Umbilical cord (tissue), 2 donors: ENCODE results near the gene WBP2NL. TPM values are rescaled to one million over a fixed set of nuclear protein-coding genes. Genes with fewer than 3 reads are reported as not detected.
"Not testable (repeated sequence)": the region's sequence is repeated elsewhere in the genome, so short reads cannot be mapped to it uniquely, and the experiment has no call there.

Source experiments
- DNase-seq: peaks from one replicate; pipeline ENCODE4 v3.0.0-alpha.2; 2015; ENCODE audit warnings: low spot score
- total RNA-seq: library from RNA; depleted of rRNA; stranded (reverse); fragments of >200 nt; gene quantifications from one replicate; pipeline ENCODE4 v1.2.3, GENCODE V29; 2014; ENCODE audit warnings: low replicate concordance; ENCODE audit not compliant: insufficient read depth

WBP2NL gene, protein sequence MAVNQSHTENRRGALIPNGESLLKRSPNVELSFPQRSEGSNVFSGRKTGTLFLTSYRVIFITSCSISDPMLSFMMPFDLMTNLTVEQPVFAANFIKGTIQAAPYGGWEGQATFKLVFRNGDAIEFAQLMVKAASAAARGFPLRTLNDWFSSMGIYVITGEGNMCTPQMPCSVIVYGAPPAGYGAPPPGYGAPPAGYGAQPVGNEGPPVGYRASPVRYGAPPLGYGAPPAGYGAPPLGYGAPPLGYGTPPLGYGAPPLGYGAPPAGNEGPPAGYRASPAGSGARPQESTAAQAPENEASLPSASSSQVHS
- total RNA-seq, result 6.0 TPM

- peak; percentile 65 for DNase-seq
These were observed at the start of gene WBP2NL for GRCh38 chr22:41998361-41999261. TSS of gene WBP2NL (plus strand) at chr22:41998788. CDS start at chr22:41998819, 31 bp downstream.

DNA sequence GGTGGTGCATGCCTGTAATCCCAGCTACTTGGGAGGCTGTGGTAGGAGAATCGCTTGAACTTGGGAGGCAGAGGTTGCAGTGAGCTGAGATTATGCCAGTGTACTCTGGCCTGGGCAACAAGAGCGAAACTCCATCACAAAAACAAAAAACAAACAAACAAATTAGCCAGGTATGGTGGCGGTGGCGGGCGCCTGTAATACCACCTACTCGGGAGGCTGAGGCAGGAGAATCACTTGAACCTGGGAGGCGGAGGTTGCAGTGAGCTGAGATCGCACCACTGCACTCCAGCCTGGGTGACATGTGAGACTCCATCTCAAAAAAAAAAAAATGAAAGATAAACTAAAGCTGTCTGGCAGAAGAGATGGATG lies 49.7 kb upstream of the WBP2NL start:
- not testable (repeated sequence) for DNase-seq

DNA sequence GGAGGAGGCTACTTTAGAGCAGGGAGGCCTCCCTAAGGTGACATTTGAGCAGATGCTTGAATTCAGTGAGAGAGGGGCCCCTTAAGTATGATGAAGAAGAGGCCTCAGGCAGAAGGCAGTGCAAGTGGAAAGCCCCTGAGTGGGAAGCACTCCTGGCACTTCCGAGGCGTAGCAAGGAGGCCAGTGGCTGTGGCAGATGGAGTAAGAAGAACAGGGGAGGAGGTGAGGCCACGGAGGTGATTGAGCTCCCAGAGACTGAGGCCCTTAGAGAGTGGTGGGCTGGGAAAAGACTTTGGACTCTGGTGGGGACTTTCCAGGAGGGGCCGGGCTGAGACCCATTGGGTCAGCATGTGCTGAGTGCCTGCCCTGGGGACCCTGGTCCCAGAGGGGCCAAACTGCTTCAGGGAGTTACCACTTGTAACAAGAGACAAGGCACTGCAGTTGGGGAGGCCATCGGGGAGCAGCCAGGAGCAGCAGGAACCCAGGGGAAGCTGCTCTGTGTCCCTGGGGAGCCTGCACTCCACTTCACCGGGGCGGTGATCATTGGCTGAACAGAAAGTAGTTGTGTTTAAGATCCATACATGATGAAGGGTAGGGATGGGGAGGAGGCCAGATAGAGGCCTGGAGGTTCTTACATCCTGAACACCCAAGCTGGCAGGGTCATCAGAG lies 49.2 kb upstream of the WBP2NL start:
- DNase-seq, result no peak

DNA sequence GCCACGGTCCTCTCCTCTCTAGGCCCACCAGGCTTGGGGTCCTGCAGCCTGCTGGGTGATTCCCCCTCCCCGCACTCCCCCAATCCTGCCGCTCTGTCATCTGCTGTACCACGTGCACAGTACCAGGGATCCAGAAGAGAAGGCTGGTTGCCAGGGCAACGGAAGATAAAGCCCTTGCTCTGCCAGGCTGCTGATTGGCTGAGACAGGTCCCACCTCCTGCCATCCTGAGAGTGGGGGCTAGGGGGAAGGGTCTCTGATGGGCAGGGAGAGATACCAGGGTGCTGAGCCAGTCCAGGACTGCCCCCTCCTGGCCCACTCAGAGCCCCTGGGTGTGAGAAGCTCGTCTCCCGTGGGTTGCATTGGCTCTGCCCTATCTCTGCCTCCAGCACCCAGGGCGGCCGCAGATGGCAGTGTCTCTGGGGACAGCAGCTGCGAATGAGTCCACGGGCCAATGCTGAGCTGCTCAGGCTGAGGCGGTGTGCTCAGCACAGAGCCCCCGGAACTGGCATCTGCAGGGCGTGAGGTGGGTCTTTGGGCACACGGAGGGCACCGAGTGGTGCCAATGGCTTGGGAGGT lies 46.6 kb upstream of the WBP2NL start, which contains the start of gene SMIM45:
Gene SMIM45 (plus strand): TSS at position 253 of the 577 bp plus-strand sequence.
- peak; percentile 53 for DNase-seq

DNA sequence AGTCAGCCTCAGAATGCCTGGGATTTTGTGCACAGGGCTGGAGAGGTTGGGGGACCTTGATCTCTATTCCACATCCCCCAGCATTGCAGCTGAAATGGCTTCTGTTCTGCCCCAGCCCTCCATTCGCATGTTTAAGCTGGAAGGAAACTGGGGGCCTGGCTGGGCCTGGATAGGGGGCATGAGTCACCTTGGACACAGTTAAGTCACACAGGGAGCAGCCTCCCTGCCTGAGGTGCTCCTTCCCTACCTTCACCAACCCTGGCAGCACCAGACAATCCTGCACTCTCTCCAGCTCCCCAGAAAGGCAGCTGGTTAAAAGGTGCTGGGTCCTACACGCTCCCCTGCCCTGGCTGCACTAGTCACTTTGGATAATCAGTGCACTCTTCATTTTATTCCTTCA lies 45.9 kb upstream of the WBP2NL start:
- no peak for DNase-seq

GRCh38 chr22:41957941-41958556 lies 40.5 kb upstream of the WBP2NL start:
- DNase-seq, result no peak

- no peak for DNase-seq
These were observed 35.0 kb upstream of the WBP2NL start for GRCh38 chr22:41963453-41964111.

DNA sequence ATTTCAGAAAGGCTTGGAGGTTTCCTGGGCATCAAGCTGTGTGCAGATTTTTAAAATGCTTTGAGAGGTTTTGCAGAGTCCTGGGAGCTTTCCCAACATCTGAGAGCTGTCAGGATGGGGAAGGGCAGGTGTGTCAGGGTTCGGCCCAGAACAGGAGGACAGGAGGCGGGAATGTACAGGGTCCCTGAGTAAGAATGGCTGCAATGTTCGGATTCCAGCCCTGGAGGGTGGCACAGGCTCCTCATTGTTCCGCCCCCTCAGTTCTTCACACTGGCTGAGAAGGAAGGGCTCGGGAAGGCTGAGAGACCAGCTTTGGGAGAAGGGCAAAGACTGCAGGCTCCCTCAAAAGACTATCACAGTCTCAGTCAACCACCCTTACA lies 34.5 kb upstream of the WBP2NL start:
- no peak for DNase-seq

DNA sequence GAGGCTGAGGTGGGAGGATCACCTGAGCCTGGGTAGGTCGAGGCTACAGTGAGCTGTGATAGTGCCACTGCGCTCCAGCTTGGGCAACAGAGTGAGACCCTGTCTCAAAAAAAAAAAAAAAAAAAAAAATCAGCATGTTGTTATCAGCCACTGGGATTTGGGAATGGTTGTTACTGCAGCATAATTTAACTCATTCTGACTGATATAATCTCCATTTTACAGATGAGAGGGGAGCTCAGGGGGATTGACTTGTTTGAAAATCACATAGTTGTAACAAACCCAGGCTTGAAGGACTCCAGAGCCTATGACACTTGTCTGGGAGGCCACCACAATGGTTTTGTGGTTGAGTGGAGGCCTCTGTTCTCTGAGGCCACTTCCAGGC lies 32.4 kb upstream of the WBP2NL start:
- DNase-seq, result no peak

- DNase-seq, result peak; percentile 91
These were observed 31.9 kb upstream of the WBP2NL start for GRCh38 chr22:41966607-41967240.

DNA sequence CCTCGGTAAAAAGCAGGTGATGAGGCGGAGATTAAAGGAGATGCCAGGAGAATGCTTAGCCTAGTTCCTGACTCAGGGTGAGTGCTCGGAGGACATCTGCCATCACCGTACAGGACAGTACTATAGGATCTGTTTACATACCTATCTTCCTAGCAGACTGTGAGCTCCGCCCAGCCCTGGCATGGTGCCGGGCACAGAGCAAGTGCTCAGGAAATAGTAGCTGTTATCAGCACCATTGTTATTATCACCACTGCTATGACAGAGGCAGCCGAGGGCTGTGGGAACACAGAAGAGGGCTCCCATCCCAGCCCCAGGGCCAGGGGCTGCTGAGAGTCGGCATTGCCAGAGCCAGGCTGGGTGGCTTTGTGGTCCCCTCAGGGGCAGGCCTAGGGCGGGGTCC lies 30.0 kb upstream of the WBP2NL start:
- no peak for DNase-seq

- no peak for DNase-seq
These were observed 29.4 kb upstream of the WBP2NL start, which contains the start of gene SEPTIN3 for GRCh38 chr22:41969110-41969646. TSS of gene SEPTIN3 (plus strand) at chr22:41969443. CDS start at chr22:41971493, 2,050 bp downstream.

DNA sequence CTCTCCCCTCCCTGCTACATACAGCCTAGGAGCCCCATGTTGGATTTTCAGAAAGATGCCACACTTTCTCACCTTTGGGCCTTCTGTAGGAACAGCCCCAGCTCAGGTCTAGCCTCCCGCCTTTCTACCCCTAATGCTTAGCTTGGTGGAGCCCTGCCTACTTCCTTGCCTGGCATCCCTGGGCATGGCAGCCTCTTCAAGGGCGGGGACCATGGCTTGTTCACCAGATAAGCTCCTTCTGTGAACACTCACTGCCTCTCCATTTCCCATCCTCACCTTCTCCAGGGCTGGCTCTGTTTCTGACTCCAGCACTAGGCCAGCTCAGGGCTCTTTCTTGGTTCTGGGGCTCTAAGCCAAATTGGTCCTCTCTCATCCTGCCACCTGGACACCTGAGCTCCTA lies 28.0 kb upstream of the WBP2NL start:
- DNase-seq, result no peak

- no peak for DNase-seq
These were observed 27.2 kb upstream of the WBP2NL start for GRCh38 chr22:41971431-41971830.

GRCh38 chr22:41974691-41975290 lies 23.8 kb upstream of the WBP2NL start:
- DNase-seq, result no peak

GRCh38 chr22:41975299-41976069 lies 23.1 kb upstream of the WBP2NL start:
- no peak for DNase-seq

DNA sequence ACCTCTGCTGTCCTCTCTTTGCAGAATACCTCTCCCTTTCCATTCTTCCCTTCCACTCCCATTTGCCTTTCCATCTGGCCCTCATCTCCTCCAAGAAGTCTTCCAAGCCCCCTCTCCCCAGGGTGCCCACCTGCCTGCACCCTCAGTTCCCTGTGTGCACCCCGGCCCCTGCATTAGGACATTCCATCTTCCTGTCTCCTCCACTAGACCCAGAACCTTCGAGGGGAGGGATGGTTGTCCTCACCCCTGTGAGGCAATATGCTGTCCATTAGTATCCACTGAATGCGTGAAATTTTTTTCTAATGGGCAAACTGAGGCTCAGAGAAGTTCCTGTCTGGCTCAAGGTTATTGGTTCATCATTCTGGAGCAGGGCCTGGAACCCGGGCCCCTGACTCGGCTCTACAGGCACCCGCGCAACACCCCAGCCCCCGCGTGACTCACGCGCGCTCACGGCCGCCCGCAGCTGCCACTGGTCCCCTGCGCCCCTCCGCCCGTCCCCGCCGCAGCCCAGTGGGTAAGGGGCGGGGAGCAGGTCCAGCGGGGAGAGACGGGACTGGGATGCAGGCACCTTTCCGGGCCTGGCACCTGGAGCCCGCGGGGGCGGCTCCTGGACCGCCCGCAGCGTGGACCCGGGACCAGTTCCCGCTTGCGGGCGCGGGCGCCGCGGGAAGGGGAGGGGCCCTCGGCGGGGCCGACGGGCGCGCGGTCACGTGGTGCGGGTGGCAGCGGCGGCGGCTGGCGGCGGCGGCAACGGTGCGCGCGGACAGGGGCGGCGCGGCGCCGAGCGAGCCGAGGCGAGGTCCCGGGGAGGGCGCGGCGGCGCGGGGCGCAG lies 22.3 kb upstream of the WBP2NL start:
- DNase-seq, result no peak
